HG03575 (cell line): ENCODE results near the gene ACSS2.
"Not testable (repeated sequence)": the region's sequence is repeated elsewhere in the genome, so short reads cannot be mapped to it uniquely, and the experiment has no call there.

Experiments used
- ATAC-seq: cut with Tn5 transposase; IDR thresholded peaks from one replicate; pipeline ENCODE4 v1.9.1; 2021; ENCODE audit not compliant: unreplicated experiment, insufficient number of reproducible peaks, low FRiP score; ENCODE audit errors: extremely low read depth

The ACSS2 gene

DNA sequence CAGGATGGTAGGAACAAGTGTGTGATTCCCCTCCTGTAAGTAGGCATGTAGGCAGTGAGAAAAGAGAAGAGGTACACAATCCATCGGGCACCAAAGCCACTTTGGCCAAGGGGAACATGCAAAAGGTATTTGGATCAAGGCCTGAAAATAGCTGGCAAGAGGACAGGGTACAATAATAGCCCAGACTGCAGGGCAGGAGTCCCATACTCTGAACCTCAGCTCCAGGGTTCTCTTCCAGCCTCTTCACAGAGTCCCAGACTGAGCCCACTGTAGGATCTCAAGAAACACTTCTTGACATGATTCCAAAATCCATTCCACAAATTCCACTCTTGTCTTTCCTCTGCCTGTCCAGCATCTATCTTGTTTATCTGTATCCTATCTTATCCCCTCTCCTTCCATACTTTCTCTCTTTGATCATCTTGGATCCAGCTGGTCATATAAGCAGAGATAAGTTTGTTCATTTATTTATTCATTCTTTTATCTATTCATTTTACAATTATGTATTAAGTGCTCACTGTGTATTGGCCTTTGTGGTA lies 19.7 kb downstream of the ACSS2 start:
- no peak for ATAC-seq

DNA sequence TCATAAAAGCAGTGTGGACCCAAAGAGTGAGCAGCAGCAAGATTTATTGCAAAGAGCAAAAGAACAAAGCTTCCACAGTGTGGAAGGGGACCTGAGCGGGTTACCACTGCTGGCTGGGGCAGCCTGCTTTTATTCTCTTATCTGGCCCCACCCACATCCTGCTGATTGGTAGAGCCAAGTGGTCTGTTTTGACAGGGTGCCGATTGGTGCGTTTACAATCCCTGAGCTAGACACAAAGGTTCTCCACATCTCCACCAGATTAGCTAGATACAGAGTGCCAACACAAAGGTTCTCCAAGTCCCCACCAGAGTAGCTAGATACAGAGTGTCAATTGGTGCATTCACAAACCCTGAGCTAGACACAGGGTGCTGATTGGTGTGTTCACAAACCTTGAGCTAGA lies 21.7 kb downstream of the ACSS2 start:
- ATAC-seq = not testable (repeated sequence)

DNA sequence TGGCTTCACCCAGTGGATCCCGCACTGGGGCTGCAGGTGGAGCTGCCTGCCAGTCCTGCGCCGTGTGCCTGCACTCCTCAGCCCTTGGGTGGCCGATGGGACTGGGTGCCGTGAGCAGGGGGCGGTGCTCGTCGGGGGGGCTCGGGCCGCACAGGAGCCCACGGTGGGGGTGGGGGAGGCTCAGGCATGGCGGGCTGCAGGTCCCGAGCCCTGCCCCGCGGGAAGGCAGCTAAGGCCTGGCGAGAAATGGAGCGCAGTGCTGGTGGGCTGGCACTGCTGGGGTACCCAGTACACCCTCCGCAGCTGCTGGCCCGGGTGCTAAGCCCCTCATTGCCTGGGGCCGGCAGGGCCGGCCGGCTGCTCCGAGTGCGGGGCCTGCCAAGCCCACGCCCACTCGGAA lies 22.3 kb downstream of the ACSS2 start:
- not testable (repeated sequence) for ATAC-seq

DNA sequence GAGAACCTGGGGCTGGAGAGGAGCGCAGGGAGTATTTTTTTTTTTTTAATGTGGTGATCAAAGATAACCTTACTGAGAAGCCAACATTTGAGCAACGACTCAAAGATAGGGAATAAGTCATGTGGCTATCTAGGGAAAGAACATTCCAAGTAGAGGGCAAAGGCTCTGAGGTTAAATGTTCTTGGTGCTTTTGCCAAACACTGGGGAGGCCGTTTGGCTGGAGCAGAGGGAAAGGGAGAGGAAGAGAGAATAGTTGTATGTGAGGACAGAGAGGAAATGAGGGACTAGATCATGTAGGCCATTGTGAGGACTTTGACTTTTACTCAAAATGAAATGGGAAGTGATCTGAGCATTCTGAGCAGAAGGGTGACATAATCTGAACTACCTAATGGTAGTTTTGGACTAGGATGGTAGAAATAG lies 27.8 kb downstream of the ACSS2 start:
- ATAC-seq = no peak

DNA sequence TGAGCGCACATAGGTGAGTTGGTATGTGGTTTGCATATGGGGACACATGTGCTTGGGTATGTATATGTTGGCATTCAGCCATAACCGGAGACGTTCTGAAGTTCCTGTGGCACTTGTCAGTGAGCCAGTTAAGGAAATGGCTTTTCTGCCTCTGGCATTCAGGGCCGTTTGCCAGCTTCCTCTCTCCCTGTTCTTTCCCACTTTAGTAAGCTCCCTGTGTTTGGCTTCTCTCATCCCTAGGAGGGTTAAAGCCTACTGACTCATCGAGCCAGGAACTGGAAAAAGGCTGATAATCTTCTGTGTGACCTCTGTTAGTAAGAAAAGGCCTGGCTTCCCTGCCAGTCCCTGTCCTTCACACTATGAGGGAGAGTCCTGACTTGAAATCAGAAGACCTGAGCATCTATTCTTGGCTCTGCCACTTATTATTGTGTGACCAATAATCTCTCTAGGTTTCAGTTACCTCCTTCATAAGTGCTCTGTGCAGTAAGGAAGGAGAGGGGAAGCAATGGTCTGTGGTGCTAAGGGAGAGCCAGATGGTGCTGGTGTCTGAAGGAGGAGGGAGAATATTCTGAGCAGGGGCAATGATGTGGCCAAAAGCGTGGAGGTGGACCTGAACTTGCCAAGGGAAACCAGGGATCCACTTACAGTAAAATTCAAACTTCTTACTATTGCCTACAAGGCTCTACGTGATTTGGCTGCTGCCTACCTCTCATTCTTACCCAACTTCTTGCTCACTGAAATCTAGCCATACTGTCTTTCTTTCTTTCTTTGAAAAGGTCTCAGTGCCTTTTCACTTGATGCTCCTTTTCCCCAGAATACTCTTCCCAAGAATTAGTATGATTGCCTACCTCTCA lies 31.4 kb downstream of the ACSS2 start:
- ATAC-seq = no peak

DNA sequence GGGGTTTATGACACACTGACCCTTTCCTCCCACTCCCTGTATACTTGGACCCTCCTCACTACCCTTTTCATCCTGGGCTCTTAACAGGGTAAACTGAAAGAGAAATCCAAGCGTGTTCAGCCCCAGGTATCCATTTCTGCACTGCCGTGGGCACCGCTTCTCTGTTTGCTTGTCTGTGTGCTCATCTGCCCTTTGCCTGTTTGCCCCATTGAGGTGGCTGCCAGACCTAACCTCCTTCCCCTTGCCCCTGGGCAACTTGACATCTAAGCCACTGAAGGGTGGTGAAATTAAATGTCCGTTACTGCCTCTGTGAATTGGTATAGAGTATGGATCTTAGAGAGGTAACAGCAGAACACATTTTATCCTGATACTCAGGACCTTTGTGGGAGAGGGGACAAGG lies 38.7 kb downstream of the ACSS2 start:
- no peak for ATAC-seq

DNA sequence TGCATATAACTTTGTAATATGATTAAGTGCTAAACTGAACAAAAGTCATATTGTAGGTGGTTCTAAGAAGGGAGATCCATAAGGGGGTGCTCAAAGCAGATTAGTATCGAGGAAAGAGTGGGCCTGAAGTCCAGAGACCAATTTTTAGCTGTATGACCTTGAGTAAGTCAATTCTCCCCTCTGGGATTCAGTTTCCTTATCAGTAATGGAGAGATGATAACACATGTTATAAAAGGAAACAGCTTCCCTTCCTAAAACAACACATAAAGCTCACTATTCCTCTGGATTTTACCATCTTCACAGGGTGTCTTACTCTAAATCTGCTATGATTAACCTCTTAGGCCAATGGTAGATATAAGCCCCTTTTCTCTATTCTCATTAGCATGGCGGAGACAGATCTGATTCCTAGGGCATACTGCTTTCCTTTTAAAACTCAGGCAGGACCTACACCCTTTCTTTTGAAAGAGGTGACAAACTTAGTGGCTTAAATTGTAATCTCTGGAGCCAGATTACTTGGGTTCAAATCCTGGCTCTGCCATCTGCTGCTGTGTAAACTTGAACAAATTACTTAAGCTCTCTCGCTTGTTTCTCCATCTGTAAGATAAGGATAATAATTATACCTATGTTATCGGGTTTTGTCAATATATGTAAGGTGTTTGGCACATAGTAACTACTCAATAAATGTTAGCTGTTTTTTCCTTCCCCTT lies 39.5 kb downstream of the ACSS2 start:
- ATAC-seq = no peak

DNA sequence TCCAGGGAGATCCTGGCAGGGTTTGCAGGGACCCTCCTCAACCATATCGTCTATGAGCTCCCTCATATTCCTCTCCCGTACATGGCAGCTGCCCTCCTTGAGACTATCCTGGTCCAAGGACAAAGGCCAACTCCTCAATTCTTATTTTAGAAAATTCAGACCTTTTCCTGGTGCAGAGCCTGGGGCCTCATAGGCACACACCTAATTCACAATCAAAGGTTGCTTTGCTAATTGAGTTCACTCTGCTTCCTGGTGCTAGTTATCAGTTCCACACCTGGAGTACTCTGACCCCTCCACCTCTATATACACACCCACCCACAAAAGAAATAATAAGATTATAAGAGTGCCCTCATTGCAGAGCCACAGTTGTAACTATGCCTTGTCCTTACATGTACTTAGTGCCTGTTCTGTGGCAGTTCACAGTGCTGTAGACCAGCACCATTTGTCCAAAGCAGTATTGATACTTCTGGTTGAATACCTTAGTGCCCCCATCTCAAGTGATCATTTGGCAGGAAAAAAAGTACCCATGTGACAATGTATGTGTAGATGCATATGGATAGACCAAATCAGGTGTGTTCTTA lies 40.5 kb downstream of the ACSS2 start:
- ATAC-seq = no peak

DNA sequence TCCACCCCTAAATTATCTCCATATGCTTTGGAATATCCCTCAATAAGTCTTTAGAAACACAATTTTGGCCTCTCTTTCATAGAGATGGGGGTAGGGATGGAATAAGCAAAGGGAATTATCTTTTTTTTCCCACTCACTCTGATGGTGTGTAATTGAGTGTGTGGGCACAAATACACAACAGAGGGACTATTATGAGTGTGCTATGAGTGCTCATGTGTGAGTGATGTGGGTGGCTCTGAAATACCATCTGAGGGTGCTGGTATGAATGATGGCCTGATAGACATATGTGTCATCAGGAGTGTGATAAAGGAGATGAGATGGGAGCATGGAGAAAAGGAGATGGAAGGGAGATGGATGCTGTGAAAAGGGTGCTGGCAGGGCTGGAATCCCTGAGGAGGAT lies 43.6 kb downstream of the ACSS2 start:
- ATAC-seq = no peak

DNA sequence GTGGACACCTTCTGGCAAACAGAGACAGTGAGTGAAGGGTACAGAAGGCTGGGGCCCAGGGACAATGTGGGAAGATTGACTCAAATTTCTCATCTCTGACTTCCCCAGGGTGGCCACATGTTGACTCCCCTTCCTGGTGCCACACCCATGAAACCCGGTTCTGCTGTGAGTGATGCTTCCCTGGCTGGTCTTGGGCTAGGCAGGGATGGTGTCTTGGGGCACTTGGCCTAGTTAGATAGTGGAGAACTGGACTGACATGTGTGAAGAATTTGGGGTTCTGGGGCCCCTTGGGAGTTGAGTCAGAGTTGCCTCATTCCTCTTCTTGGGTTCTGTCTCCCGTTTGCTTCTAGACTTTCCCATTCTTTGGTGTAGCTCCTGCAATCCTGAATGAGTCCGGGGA lies 45.0 kb downstream of the ACSS2 start:
- ATAC-seq = no peak

DNA sequence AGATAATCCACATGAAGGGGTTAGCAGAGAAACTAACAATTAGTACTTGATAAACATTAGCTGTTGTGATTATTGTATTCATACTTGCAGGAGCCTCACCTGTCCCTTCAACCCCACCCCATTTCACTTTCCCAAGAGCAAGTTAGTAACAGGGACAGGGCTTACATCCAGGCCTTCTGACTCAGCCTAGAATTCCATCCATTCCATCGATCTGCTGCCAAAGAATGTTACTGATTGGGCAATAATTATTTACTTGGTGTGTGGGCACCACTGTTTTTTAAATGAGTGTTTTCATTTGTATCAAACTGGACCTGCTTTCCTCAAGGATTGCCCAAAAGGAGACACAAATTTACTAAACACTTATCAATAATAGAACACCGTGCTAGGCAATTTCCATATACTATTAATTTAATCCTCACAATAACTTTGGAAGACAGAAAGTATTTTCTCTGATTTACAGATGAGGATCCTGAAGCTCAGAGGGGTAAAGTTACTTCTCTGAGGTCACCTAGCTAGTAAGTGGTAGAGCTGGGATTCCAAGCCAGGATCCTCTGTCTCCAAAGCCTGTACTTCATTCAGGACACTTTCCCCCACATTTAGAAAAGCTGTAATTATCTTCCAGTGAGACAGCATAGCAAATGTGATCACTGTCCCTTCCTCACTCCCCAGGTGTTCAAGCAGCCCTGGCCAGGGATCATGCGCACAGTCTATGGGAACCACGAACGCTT lies 46.4 kb downstream of the ACSS2 start:
- ATAC-seq = no peak

DNA sequence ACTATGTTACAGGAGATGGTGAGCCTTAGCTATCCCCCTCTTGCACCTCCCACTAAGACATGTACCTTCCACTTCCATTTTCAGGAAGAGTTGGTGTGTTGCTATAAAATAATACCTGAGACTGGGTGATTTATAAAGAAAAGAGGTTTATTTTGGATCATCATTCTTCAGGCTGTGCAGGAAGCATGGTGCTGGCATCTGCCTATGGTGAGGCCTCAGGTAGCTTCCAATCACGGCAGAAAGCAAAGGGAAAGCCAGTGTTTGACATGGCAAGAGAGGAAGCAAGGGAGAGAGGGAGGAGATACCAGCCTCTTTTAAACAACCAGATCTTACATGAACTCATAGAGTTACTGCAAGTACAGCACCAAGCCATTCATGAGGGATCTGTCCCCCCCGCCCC lies 47.0 kb downstream of the ACSS2 start:
- no peak for ATAC-seq

DNA sequence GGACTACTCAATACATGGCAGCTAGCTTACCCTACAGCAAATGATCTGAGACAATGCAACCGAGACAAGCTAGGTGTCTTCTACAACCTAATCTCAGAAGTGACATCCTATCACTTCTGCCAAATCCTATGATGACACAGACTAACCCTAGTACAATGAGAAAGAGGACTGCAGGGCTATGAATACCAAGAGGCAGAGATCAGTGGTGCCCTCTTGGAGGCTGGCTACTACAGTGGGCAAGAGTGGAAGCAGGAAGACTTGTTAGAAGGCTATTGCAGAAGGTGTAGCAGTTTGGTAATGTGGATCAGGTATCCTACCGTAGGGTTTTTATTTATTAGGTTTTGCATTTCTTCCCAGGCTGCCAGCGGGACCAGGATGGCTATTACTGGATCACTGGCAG lies 48.9 kb downstream of the ACSS2 start:
- no peak for ATAC-seq

DNA sequence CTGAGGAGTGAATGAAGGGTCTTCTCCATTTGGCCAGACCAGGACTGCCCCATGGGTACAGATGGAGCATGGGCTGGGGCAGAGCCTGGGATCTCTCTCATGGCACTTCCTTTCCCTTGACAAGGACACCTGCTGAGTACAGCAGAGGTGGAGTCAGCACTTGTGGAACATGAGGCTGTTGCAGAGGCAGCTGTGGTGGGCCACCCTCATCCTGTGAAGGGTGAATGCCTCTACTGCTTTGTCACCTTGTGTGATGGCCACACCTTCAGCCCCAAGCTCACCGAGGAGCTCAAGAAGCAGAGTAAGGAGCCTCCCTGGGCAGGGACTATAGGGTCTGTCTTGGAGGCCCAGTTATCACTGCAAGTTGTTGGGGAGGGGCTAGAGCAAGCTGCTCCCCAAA lies 49.6 kb downstream of the ACSS2 start:
- ATAC-seq = no peak

DNA sequence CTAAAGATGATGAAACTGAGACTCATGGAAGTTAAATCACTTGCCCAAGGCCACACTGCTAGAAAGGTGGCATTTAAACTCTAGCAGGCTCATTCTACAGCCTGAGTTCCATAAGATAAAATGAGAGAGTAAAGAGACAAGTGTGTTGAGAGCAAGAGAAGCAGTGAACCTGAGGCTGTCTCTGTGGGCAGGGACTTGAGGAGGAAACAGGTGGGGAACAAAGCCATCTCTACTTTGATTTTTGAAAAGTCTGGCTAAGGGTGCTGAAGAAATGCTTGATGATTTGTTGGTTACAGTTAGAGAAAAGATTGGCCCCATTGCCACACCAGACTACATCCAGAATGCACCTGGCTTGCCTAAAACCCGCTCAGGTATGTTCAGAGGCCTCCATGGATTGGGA lies 50.2 kb downstream of the ACSS2 start:
- no peak for ATAC-seq

DNA sequence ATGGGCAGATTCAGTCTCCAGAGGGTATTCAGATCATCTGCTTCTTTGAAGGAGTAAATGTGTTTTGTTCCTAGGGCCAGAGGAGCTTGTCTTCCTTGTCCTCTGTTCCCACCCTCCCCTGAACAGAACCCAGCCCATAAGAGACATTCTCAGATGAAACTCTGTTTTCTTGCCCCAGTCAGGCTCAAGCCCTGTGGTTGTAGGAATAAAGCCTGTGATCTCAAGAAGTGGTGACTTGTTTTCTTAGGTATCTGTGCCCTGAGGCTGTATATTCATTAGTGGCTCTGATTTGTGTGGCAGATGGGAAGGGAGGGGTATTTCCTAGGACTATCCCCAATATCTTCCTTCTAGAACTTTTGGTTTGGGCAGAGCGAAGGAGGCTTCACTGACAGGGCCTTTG lies 51.3 kb downstream of the ACSS2 start:
- no peak for ATAC-seq

DNA sequence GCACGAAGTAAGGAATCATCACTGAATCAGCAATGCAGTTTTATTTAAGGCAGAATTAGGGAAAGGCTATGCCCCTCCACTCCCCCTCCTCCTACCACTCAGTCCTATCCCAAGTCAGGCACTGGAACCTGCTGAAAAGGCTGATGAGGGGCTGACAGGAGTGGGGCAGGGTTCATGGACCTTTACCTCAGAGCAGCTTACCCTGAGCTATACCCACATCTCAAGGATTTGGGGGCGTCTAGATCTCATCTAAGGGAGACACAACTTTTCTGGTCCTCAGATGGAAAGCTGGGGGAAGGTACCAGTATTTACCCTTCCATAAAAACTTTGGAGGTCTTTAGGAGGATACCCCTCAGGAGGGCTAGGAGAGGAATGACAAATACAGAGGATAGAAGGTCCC lies 52.0 kb downstream of the ACSS2 start:
- no peak for ATAC-seq

DNA sequence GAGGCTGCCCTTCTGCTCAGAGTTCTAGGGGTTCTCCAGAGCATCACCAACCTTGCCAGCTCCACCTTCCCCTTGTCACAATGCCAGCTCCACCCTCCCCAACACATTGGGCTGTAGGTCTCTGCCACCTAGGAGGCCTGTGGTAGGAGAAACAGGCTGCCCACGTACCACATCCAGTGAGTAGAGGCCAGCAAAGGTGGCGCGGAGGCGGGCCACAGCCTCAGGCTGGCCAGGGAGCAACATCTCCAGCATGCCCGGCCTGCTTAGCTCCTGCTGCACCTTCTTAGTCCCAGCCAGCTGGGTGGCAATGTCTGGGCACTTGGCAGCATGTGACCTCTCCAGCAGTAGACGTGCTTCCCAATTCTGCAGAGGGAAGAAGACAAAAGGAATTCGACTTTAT lies 55.4 kb downstream of the ACSS2 start:
- ATAC-seq = no peak

DNA sequence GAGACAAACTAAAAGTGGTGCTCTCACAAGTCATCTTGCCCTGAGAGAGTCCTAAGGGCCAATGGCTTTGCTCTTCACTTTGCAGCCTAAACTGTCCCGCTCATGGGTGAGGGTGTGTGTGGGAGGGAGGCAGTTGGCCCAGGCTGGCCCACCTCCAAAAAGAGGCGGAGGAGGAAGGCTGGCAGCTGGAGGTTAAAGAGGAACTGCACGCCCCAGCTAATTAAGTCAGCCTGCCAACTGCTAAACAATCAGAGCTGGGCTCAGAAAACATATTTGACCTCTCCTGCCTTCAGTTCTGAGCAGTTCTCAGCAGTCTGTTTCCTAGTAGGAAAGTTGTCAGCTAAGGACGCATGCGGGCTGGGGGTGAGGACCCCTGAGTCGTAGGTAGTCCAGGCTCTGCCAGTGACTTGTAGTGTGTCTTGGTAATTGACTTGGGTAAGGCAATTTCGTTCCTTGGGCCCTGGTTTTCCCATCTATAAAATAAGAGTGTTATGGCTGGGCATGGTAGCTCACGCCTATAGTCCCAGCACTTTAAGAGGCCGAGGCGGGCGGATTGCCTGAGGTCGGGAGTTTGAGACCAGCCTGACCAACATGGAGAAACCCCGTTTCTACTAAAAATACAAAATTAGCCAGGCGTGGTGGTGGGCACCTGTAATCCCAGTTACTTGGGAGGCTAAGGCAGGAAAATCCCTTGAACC lies 62.2 kb downstream of the ACSS2 start:
- ATAC-seq = no peak
